K562 (cell line): Measurements from ENCODE around the gene GAPVD1. TPM values are rescaled to one million over a fixed set of nuclear protein-coding genes. Genes with fewer than 3 reads are reported as not detected.

ENCODE experiments used
- ATAC-seq: fragments of 200-7000 bp; cut with Tn5 transposase; 3 replicates; pipeline ENCODE4 v1.9.1; 2020; ENCODE audit warnings: moderate library complexity
- BruUV-seq: library from RNA; stranded (reverse); fragments of 400-500 nt; replicated peaks from 2 replicates; lab custom pipeline; 2021; lab: Mats Ljungman, UMichigan
- CTCF ChIA-PET: fragments of 300-600 bp; formaldehyde crosslinking; extraction: SDS; loops from one replicate; lab custom pipeline; 2021; ENCODE audit warnings: low intra/inter-chr PET ratio; lab: Yijun Ruan, JAX
- POLR2A ChIA-PET: fragments of 300-600, 350-650 bp; sonication (Branson Sonifier 250); formaldehyde crosslinking; extraction: SDS; loops from one replicate; lab custom pipeline; 2021; ENCODE audit warnings: antibody characterized with exemption, inconsistent platforms; lab: Yijun Ruan, JAX
- DNase-seq, 4 experiments: peaks; one replicate each; pipeline versions ENCODE4 v3.0.0 to v3.0.0-alpha.2; 2011 to 2018; ENCODE audit warnings: low spot score in 3 of 4, mixed read lengths in 3 of 4; ENCODE audit errors: extremely low read depth in 1 of 4
- FAIRE-seq: peaks from 2 replicates; lab custom pipeline; 2011; peaks lifted over from hg19 to GRCh38; lab: Jason Lieb, UNC
- H2AFZ ChIP-seq: 2 replicates; pipeline ENCODE4 v1.6.0; 2011; ENCODE audit warnings: low read depth, low read length, control low read depth, inconsistent platforms
- H3K27ac ChIP-seq: fragments of 200-600 bp; 3 replicates; pipeline ENCODE4 v1.8.0; 2011; ENCODE audit warnings: low read depth, mild to moderate bottlenecking, control low read depth, inconsistent platforms, low read length, moderate library complexity, mixed read lengths; ENCODE audit errors: extremely low read depth
- H3K27me3 ChIP-seq, 2 experiments: fragments of 300-600 bp in 1 of 2; 2 replicates in 1 of 2; 3 replicates in 1 of 2; pipeline versions ENCODE4 v1.6.0 to v1.8.0; 2011; ENCODE audit warnings: inconsistent platforms in 2 of 2, low read length in 2 of 2, mild to moderate bottlenecking in 1 of 2, mixed read lengths in 1 of 2, moderate library complexity in 1 of 2; ENCODE audit not compliant: control insufficient read depth in 2 of 2, insufficient read depth in 2 of 2
- H3K36me3 ChIP-seq: fragments of 300-600 bp; 3 replicates; pipeline ENCODE4 v1.8.0; 2011; ENCODE audit warnings: mild to moderate bottlenecking, low read length, inconsistent platforms; ENCODE audit not compliant: control insufficient read depth, insufficient read depth
- H3K4me1 ChIP-seq, 2 experiments: fragments of 200-600 bp in 1 of 2; replicated peaks in 1 of 2; 2 replicates in 1 of 2; 3 replicates in 1 of 2; pipeline versions ENCODE4 v1.5.1 to v1.8.0; 2011; ENCODE audit warnings: inconsistent platforms in 2 of 2, low read length in 2 of 2, mild to moderate bottlenecking in 1 of 2, mixed read lengths in 1 of 2, moderate library complexity in 1 of 2; ENCODE audit not compliant: control insufficient read depth in 2 of 2, insufficient read depth in 2 of 2
- H3K4me2 ChIP-seq: 2 replicates; pipeline ENCODE4 v1.6.1; 2011; ENCODE audit warnings: low read length, control low read depth, inconsistent platforms, mixed read lengths; ENCODE audit not compliant: insufficient read depth
- H3K4me3 ChIP-seq: fragments of 200-600 bp; sonication (generic), shearing (Covaris generic); 2 replicates; pipeline ENCODE4 v1.5.1; 2016; ENCODE audit warnings: control low read depth, inconsistent platforms
- H3K79me2 ChIP-seq: fragments of 200-600 bp; 3 replicates; pipeline ENCODE4 v1.8.0; 2011; ENCODE audit warnings: low read length, inconsistent platforms; ENCODE audit not compliant: control insufficient read depth, insufficient read depth
- H3K9ac ChIP-seq, 2 experiments: 2 replicates each; pipeline versions ENCODE4 v1.6.0 to v1.6.1; 2011; ENCODE audit warnings: low read depth in 2 of 2, low read length in 2 of 2, control low read depth in 1 of 2, inconsistent platforms in 1 of 2, mild to moderate bottlenecking in 1 of 2, mixed read lengths in 1 of 2; ENCODE audit not compliant: insufficient read depth in 1 of 2
- H3K9me1 ChIP-seq: one replicate; pipeline ENCODE4 v1.6.0; 2011; ENCODE audit warnings: inconsistent platforms, mild to moderate bottlenecking, low read length, moderate library complexity; ENCODE audit not compliant: control insufficient read depth, insufficient read depth
- H3K9me3 ChIP-seq: replicated peaks from 2 replicates; pipeline ENCODE4 v1.5.1; 2011; ENCODE audit warnings: low read depth, low read length, inconsistent platforms; ENCODE audit not compliant: control insufficient read depth, insufficient read depth
- H4K20me1 ChIP-seq: replicated peaks from 2 replicates; pipeline ENCODE4 v1.6.1; 2011; ENCODE audit warnings: low read length, inconsistent platforms, mixed read lengths; ENCODE audit not compliant: control insufficient read depth, insufficient read depth
- C11orf30 ChIP-seq: fragments of 450-650 bp; IDR thresholded peaks from 2 replicates; pipeline ENCODE4 v1.6.1; 2016; ENCODE audit warnings: low read depth, mild to moderate bottlenecking
- CBX2 ChIP-seq: fragments of 200-600 bp; sonication (generic); IDR thresholded peaks from one replicate; pipeline ENCODE4 v1.6.1; 2012; ENCODE audit warnings: mild to moderate bottlenecking, low read length, inconsistent platforms; ENCODE audit not compliant: insufficient read depth, poor library complexity, severe bottlenecking
- CXXC5 ChIP-seq: fragments of 250-450 bp; sonication (Bioruptor Pico); IDR thresholded peaks from 2 replicates; pipeline ENCODE4 v1.8.0; 2022; ENCODE audit warnings: inconsistent platforms, mild to moderate bottlenecking, moderate library complexity
- ELF4 ChIP-seq: fragments of 450-650 bp; formaldehyde crosslinking; IDR thresholded peaks from 2 replicates; pipeline ENCODE4 v1.4.0; 2022; ENCODE audit warnings: missing genetic modification characterization
- GTF2E2 ChIP-seq: fragments of 200-800 bp; sonication (Bioruptor generic); IDR thresholded peaks from 2 replicates; pipeline ENCODE4 v1.6.1; 2016; ENCODE audit warnings: missing genetic modification characterization, missing compliant biosample characterization
- HCFC1 ChIP-seq: IDR thresholded peaks from 2 replicates; pipeline ENCODE4 v1.6.1; 2012; ENCODE audit warnings: low read depth, low read length, improper control_type of control experiment
- JUND ChIP-seq, 2 experiments: IDR thresholded peaks; 2 replicates in 1 of 2; 3 replicates in 1 of 2; pipeline ENCODE4 v1.6.1; 2011; ENCODE audit warnings: borderline replicate concordance in 2 of 2, low read depth in 2 of 2, low read length in 2 of 2, improper control_type of control experiment in 1 of 2, missing biosample characterization in 1 of 2, missing genetic modification characterization in 1 of 2, missing genetic modification reagents in 1 of 2
- LCOR ChIP-seq: sonication (generic); formaldehyde crosslinking; IDR thresholded peaks from 2 replicates; pipeline ENCODE4 v1.8.0; 2022; ENCODE audit warnings: mild to moderate bottlenecking, missing genetic modification reagents
- MAFF ChIP-seq: IDR thresholded peaks from 2 replicates; pipeline ENCODE4 v1.6.1; 2012; ENCODE audit warnings: low read length, improper control_type of control experiment
- MCM2 ChIP-seq: fragments of 450-650 bp; IDR thresholded peaks from 2 replicates; pipeline ENCODE4 v1.6.1; 2017; ENCODE audit warnings: low read depth, mild to moderate bottlenecking
- RBBP5 ChIP-seq: fragments of 200-600 bp; sonication (generic); IDR thresholded peaks from 2 replicates; pipeline ENCODE4 v1.6.1; 2012; ENCODE audit warnings: borderline replicate concordance, mild to moderate bottlenecking, low read length, control low read depth, inconsistent platforms; ENCODE audit not compliant: insufficient read depth, poor library complexity, severe bottlenecking
- RBM14 ChIP-seq: fragments of 200-400 bp; formaldehyde crosslinking; IDR thresholded peaks from 2 replicates; pipeline ENCODE4 v1.6.1; 2018; ENCODE audit warnings: low read depth, mild to moderate bottlenecking, low read length, moderate library complexity, borderline replicate concordance; ENCODE audit not compliant: insufficient read depth
- RHOXF2B ChIP-seq: fragments of 250-450 bp; sonication (Bioruptor Pico); conservative IDR thresholded peaks from 2 replicates; pipeline ENCODE4 v1.5.1; 2021
- SIN3B ChIP-seq: fragments of 450-650 bp; IDR thresholded peaks from 2 replicates; pipeline ENCODE4 v1.6.1; 2017; ENCODE audit warnings: low read depth, mild to moderate bottlenecking, moderate library complexity
- TEAD2 ChIP-seq: fragments of 450-650 bp; IDR thresholded peaks from 2 replicates; pipeline ENCODE4 v1.6.1; 2016; ENCODE audit warnings: missing genetic modification characterization, control low read depth, missing compliant biosample characterization
- ZNF253 ChIP-seq: fragments of 250-450 bp; sonication (Bioruptor Pico); conservative IDR thresholded peaks from 2 replicates; pipeline ENCODE4 v1.6.1; 2021; ENCODE audit warnings: mild to moderate bottlenecking
- ZNF316 ChIP-seq: fragments of 450-650 bp; IDR thresholded peaks from 2 replicates; pipeline ENCODE4 v1.6.1; 2016
- WGBS: fragments of 100-300 bp; shearing (Covaris generic); methylation state at CpG from one replicate; pipeline ENCODE4 v1.1.6; 2016; ENCODE audit warnings: low coverage, mixed read lengths; ENCODE audit not compliant: insufficient coverage; ENCODE audit errors: missing lambda C conversion rate; 5-methylcytosine and 5-hydroxymethylcytosine counted together
- in situ Hi-C: fragments of 300-500 bp; cut with MboI; formaldehyde crosslinking; loops from 4 replicates; pipeline ENCODE4 v1.15.0; 2018; ENCODE audit warnings: inconsistent platforms, mixed read lengths
- intact Hi-C: fragments of 100-400 bp; cut with micrococcal nuclease; formaldehyde crosslinking; loops from 2 replicates; pipeline ENCODE4 v1.14.2; 2022
- polyA plus RNA-seq, 8 experiments: library from polyadenylated mRNA; depleted of rRNA in 4 of 8; stranded (reverse) in 5 of 8; unstranded in 3 of 8; fragments of >200 nt; fragmentation: Nextera tagmentation in 2 of 8; fragmentation: Illumina TruSeq in 1 of 8; extraction: Ambion mirVana in 2 of 8; extraction: Trizol in 1 of 8; gene quantifications; 2 replicates each; pipeline versions ENCODE4 v1.2.1 to v1.2.3, GENCODE V29; 2011 to 2014; ENCODE audit warnings: inconsistent platforms in 1 of 8, missing spikeins in 1 of 8
- total RNA-seq, 7 experiments: library from RNA; depleted of rRNA in 6 of 7; stranded (reverse); fragments of >200 nt in 6 of 7; fragmentation: Illumina TruSeq in 2 of 7; extraction: Trizol in 2 of 7; gene quantifications; 2 replicates each; pipeline versions ENCODE4 v1.2.1 to v1.2.3, GENCODE V29; 2011 to 2021; ENCODE audit warnings: low replicate concordance in 1 of 7
- TF ChIP-seq, protein P1 (sequence below): fragments of 450-650 bp; IDR thresholded peaks from 2 replicates; pipeline ENCODE4 v1.6.1; 2016; ENCODE audit warnings: antibody characterized with exemption
- TF ChIP-seq, protein P2 (sequence below): sonication (generic); formaldehyde crosslinking; IDR thresholded peaks from 2 replicates; pipeline ENCODE4 v1.8.0; 2022; ENCODE audit warnings: missing genetic modification reagents, mild to moderate bottlenecking, borderline replicate concordance
- TF ChIP-seq, protein P3 (sequence below): fragments of 250-450 bp; sonication (Bioruptor Pico); IDR thresholded peaks from 2 replicates; pipeline ENCODE4 v1.5.0; 2021
- TF ChIP-seq, protein P4 (sequence below): sonication (generic); formaldehyde crosslinking; IDR thresholded peaks from 2 replicates; pipeline ENCODE4 v1.9.0; 2022; ENCODE audit warnings: mild to moderate bottlenecking, missing genetic modification reagents

GAPVD1 gene
- total and polyA plus RNA-seq, 9 of the 15 experiments (the other 6 are each of a cell fraction or from before 2014, with no cell fraction given): 9.5 to 66.1 (median 45.5) TPM

DNA sequence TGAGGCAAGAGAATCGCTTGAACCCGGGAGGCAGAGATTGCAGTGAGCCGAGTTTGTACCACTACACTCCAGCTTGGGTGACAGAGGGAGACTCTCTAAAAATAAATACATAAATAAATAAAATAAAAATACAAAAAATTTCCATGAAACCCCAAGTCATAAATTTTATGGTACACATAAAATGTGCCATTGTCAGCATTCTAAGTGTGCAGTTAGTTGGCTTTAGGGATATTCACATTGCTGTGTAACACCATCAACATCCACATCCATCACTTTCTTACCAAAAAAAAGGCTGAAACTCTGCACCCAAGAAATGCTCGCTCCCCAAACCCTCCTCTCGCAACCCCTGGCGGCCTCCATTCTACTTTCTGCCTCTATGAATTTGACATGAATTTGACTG lies 135.2 kb downstream of the GAPVD1 start:
- Histone ChIP-seq H3K4me1 (peaks cover 0 to 17% of the 10 kb centered on the region in 2 experiments; a peak in 1 of 5 replicates), H4K20me1 (no peaks in the 10 kb centered on the region), H3K4me2 (no peak overlapping the region), H3K36me3 (no peaks in the 10 kb centered on the region), H3K9me3 (no peaks in the 10 kb centered on the region; the same call in none of the 2 replicates), H3K4me3 (no peak overlapping the region), H3K9ac (no peak overlapping the region), H2AFZ (no peak overlapping the region), H3K79me2 (no peaks in the 10 kb centered on the region), H3K27me3 (no peaks in the 10 kb centered on the region), H3K9me1 (no peaks in the 10 kb centered on the region), H3K27ac (no peak overlapping the region)
- ChIA-PET POLR2A (no interaction called here), CTCF (no interaction called here)
- no TSS peak for BruUV-seq
- intact Hi-C loops: no loop called here
- WGBS: 41% methylated on average over 6 of the region's 6 CpGs
- DNase-seq (no peak), FAIRE-seq (no peak), ATAC-seq (no peak)
- TF ChIP-seq ZNF316: peak; percentile 57
- no peak for TF ChIP-seq RHOXF2B (CRISPR knock-in tag)
- TF ChIP-seq CXXC5 (CRISPR knock-in tag): no peak
- no peak for TF ChIP-seq CBX2
- no peak for TF ChIP-seq JUND (IDR thresholded peaks at IDR 0.05; ENCODE audit: borderline replicate concordance, low read depth, low read length)
- TF ChIP-seq JUND (tag; IDR thresholded peaks at IDR 0.05; ENCODE audit: borderline replicate concordance, low read depth, low read length): no peak
- no peak for TF ChIP-seq RBM14
- TF ChIP-seq ZNF253: no peak
- TF ChIP-seq RBBP5: no peak
- TF ChIP-seq SIN3B: no peak
- TF ChIP-seq MCM2: no peak
- TF ChIP-seq C11orf30: peak; percentile 21; the same call in 1 of the 2 replicates
- TF ChIP-seq GTF2E2 (tag): no peak
- TF ChIP-seq HCFC1: no peak
- TF ChIP-seq, protein P1, sequence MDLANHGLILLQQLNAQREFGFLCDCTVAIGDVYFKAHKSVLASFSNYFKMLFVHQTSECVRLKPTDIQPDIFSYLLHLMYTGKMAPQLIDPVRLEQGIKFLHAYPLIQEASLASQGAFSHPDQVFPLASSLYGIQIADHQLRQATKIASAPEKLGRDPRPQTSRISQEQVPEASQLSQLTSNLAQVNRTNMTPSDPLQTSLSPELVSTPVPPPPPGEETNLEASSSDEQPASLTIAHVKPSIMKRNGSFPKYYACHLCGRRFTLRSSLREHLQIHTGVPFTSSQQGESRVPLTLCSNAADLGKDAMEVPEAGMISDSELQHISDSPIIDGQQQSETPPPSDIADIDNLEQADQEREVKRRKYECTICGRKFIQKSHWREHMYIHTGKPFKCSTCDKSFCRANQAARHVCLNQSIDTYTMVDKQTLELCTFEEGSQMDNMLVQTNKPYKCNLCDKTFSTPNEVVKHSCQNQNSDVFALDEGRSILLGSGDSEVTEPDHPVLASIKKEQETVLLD: no peak
- peak; percentile 34; the same call in 1 of the 2 replicates for TF ChIP-seq MAFF
- TF ChIP-seq, protein P2, sequence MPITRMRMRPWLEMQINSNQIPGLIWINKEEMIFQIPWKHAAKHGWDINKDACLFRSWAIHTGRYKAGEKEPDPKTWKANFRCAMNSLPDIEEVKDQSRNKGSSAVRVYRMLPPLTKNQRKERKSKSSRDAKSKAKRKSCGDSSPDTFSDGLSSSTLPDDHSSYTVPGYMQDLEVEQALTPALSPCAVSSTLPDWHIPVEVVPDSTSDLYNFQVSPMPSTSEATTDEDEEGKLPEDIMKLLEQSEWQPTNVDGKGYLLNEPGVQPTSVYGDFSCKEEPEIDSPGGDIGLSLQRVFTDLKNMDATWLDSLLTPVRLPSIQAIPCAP (CRISPR knock-in tag): no peak
- no peak for TF ChIP-seq TEAD2 (tag)
- no peak for TF ChIP-seq LCOR (CRISPR knock-in tag)
- TF ChIP-seq, protein P3, sequence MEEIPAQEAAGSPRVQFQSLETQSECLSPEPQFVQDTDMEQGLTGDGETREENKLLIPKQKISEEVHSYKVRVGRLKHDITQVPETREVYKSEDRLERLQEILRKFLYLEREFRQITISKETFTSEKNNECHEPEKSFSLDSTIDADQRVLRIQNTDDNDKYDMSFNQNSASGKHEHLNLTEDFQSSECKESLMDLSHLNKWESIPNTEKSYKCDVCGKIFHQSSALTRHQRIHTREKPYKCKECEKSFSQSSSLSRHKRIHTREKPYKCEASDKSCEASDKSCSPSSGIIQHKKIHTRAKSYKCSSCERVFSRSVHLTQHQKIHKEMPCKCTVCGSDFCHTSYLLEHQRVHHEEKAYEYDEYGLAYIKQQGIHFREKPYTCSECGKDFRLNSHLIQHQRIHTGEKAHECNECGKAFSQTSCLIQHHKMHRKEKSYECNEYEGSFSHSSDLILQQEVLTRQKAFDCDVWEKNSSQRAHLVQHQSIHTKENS (CRISPR knock-in tag): no peak
- TF ChIP-seq, protein P4, sequence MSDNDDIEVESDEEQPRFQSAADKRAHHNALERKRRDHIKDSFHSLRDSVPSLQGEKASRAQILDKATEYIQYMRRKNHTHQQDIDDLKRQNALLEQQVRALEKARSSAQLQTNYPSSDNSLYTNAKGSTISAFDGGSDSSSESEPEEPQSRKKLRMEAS (CRISPR knock-in tag): no peak
- TF ChIP-seq ELF4: no peak
- in situ Hi-C loops: no loop called here
